ENCODE data around the gene DCTN2.

DNA sequence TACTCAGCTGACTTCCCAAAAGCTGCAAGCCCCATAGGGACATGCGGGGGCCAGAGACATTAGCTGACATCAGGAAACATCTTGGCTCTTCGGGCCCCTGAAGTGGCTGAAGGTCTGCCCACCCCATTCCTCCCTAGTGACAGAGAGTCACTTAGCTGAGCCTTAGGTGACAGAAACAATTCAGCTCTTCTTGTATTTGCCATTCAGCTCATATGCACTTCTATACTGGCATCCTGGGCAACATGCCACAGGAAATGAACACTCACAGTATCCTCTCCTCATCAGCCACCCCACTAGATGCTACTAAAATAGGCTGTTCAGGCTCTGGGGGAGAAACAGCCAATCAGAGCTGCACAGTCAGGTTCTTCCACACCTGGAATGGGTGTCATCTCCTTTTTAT, 3.4 kb downstream of the DCTN2 start:
- TF ChIP-seq, protein P1, sequence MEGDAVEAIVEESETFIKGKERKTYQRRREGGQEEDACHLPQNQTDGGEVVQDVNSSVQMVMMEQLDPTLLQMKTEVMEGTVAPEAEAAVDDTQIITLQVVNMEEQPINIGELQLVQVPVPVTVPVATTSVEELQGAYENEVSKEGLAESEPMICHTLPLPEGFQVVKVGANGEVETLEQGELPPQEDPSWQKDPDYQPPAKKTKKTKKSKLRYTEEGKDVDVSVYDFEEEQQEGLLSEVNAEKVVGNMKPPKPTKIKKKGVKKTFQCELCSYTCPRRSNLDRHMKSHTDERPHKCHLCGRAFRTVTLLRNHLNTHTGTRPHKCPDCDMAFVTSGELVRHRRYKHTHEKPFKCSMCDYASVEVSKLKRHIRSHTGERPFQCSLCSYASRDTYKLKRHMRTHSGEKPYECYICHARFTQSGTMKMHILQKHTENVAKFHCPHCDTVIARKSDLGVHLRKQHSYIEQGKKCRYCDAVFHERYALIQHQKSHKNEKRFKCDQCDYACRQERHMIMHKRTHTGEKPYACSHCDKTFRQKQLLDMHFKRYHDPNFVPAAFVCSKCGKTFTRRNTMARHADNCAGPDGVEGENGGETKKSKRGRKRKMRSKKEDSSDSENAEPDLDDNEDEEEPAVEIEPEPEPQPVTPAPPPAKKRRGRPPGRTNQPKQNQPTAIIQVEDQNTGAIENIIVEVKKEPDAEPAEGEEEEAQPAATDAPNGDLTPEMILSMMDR (IDR thresholded peaks at IDR 0.05), result no peak
- no peak for TF ChIP-seq POLR2A (IDR thresholded peaks at IDR 0.05)

All from testis (tissue), 2 donors.